GM23338 (cell line): ENCODE measurements around the gene PLEKHA7. TPM values are rescaled to one million over a fixed set of nuclear protein-coding genes. Genes with fewer than 3 reads are reported as not detected.
A peak's percentile ranks its signal among the peaks of the same experiment; 100 is the strongest.

Experiments
- ATAC-seq: fragments of 200-7000 bp; cut with Tn5 transposase; 3 replicates; pipeline ENCODE4 v1.9.1; 2020
- DNase-seq: peaks from one replicate; pipeline ENCODE4 v3.0.0-alpha.2; 2015; ENCODE audit warnings: low spot score
- H2AFZ ChIP-seq: fragments of 200-600 bp; sonication (generic); 2 replicates; pipeline ENCODE4 v1.8.0; 2016; ENCODE audit warnings: antibody characterized with exemption, mild to moderate bottlenecking, moderate library complexity
- H3F3A ChIP-seq: fragments of 200-600 bp; sonication (generic); replicated peaks from 2 replicates; pipeline ENCODE4 v1.8.0; 2017; ENCODE audit warnings: antibody characterized with exemption, mixed run types, low read depth
- H3K27ac ChIP-seq: fragments of 200-600 bp; sonication (generic); 2 replicates; pipeline ENCODE4 v1.6.1; 2016; ENCODE audit warnings: low read depth
- H3K27me3 ChIP-seq: fragments of 200-600 bp; sonication (generic); 2 replicates; pipeline ENCODE4 v1.8.0; 2016; ENCODE audit warnings: mild to moderate bottlenecking, mixed run types, moderate library complexity; ENCODE audit not compliant: insufficient read depth
- H3K36me3 ChIP-seq: fragments of 200-600 bp; sonication (generic); 2 replicates; pipeline ENCODE4 v1.8.0; 2016; ENCODE audit warnings: mild to moderate bottlenecking; ENCODE audit not compliant: insufficient read depth
- H3K4me1 ChIP-seq: fragments of 200-600 bp; sonication (generic); 2 replicates; pipeline ENCODE4 v1.8.0; 2016; ENCODE audit warnings: mild to moderate bottlenecking, moderate library complexity; ENCODE audit not compliant: insufficient read depth
- H3K4me2 ChIP-seq: fragments of 200-600 bp; sonication (generic); 2 replicates; pipeline ENCODE4 v1.7.1; 2017; ENCODE audit warnings: mixed run types
- H3K4me3 ChIP-seq: fragments of 200-600 bp; sonication (generic); 2 replicates; pipeline ENCODE4 v1.6.1; 2016; ENCODE audit warnings: mixed run types
- H3K79me2 ChIP-seq: fragments of 200-600 bp; sonication (generic); replicated peaks from 2 replicates; pipeline ENCODE4 v1.8.0; 2017; ENCODE audit warnings: mild to moderate bottlenecking; ENCODE audit not compliant: insufficient read depth
- H3K9me2 ChIP-seq: fragments of 200-600 bp; sonication (generic); 2 replicates; pipeline ENCODE4 v1.8.0; 2017; ENCODE audit not compliant: insufficient read depth
- H4K20me1 ChIP-seq: fragments of 200-600 bp; sonication (generic); replicated peaks from 2 replicates; pipeline ENCODE4 v1.8.0; 2017; ENCODE audit warnings: mild to moderate bottlenecking; ENCODE audit not compliant: insufficient read depth
- H3K27ac Mint-ChIP-seq: 2 replicates; pipeline ENCODE4 v1.8.0; 2020; ENCODE audit warnings: inconsistent platforms, mild to moderate bottlenecking, moderate library complexity, mixed read lengths
- H3K27me3 Mint-ChIP-seq: 3 replicates; pipeline ENCODE4 v1.8.0; 2022; ENCODE audit warnings: low read depth, mild to moderate bottlenecking, moderate library complexity, mixed read lengths, inconsistent platforms; ENCODE audit not compliant: insufficient read depth, poor library complexity
- H3K36me3 Mint-ChIP-seq: 3 replicates; pipeline ENCODE4 v1.8.0; 2021; ENCODE audit warnings: low read depth, mild to moderate bottlenecking, inconsistent platforms, moderate library complexity, mixed read lengths
- H3K4me1 Mint-ChIP-seq: 3 replicates; pipeline ENCODE4 v1.8.0; 2020; ENCODE audit warnings: mild to moderate bottlenecking, inconsistent platforms, mixed read lengths
- H3K4me3 Mint-ChIP-seq: 3 replicates; pipeline ENCODE4 v1.8.0; 2021; ENCODE audit warnings: moderate library complexity, mild to moderate bottlenecking, inconsistent platforms, mixed read lengths
- H3K9me3 Mint-ChIP-seq: 3 replicates; pipeline ENCODE4 v1.8.0; 2020; ENCODE audit warnings: moderate library complexity, mild to moderate bottlenecking, inconsistent platforms, mixed read lengths
- CREB1 ChIP-seq: fragments of 250-450 bp; sonication (Bioruptor Pico); IDR thresholded peaks from 2 replicates; pipeline ENCODE4 v1.5.0; 2020; ENCODE audit warnings: low read depth, mild to moderate bottlenecking, moderate library complexity
- EZH2 ChIP-seq: fragments of 200-600 bp; sonication (generic); IDR thresholded peaks from one replicate; pipeline ENCODE4 v1.8.0; 2017; ENCODE audit warnings: antibody characterized with exemption, mild to moderate bottlenecking, low read depth; ENCODE audit not compliant: unreplicated experiment
- EZH2phosphoT487 ChIP-seq: fragments of 200-600 bp; sonication (generic); IDR thresholded peaks from one replicate; pipeline ENCODE4 v1.8.1; 2018; ENCODE audit warnings: antibody characterized with exemption; ENCODE audit not compliant: unreplicated experiment
- JUNB ChIP-seq: IDR thresholded peaks from one replicate; pipeline ENCODE4 v1.6.1; 2016; ENCODE audit warnings: antibody characterized with exemption; ENCODE audit not compliant: unreplicated experiment
- NANOG ChIP-seq: IDR thresholded peaks from 2 replicates; pipeline ENCODE4 v1.6.1; 2016; ENCODE audit warnings: antibody characterized with exemption, borderline replicate concordance
- POLR2AphosphoS5 ChIP-seq: IDR thresholded peaks from 2 replicates; pipeline ENCODE4 v1.6.1; 2016; ENCODE audit warnings: antibody characterized with exemption, low read depth
- REST ChIP-seq: IDR thresholded peaks from one replicate; pipeline ENCODE4 v1.6.1; 2018; ENCODE audit warnings: antibody characterized with exemption; ENCODE audit not compliant: unreplicated experiment
- STAT1 ChIP-seq: IDR thresholded peaks from one replicate; pipeline ENCODE4 v1.6.1; 2016; ENCODE audit warnings: antibody characterized with exemption; ENCODE audit not compliant: unreplicated experiment
- ZNF114 ChIP-seq: fragments of 250-450 bp; sonication (Bioruptor Pico); IDR thresholded peaks from 2 replicates; pipeline ENCODE4 v1.5.0; 2020; ENCODE audit warnings: mild to moderate bottlenecking, moderate library complexity
- ZNF331 ChIP-seq: fragments of 250-450 bp; sonication (Bioruptor Pico); IDR thresholded peaks from 2 replicates; pipeline ENCODE4 v1.5.0; 2020; ENCODE audit warnings: low read depth, mild to moderate bottlenecking, moderate library complexity
- polyA plus RNA-seq: library from polyadenylated mRNA; unstranded; fragments of >200 nt; fragmentation: Nextera tagmentation; extraction: Ambion mirVana; gene quantifications from 2 replicates; pipeline ENCODE4 v1.2.1, GENCODE V29; 2016
- total RNA-seq: library from RNA; depleted of rRNA; stranded (reverse); fragments of >200 nt; shearing (Covaris generic); gene quantifications from 2 replicates; pipeline ENCODE4 v1.2.3, GENCODE V29; 2014
- TF ChIP-seq, protein P1 (sequence below): IDR thresholded peaks from 2 replicates; pipeline ENCODE4 v1.6.1; 2016; ENCODE audit warnings: antibody characterized with exemption
- TF ChIP-seq, protein P2 (sequence below), 2 experiments: fragments of 200-600 bp in 1 of 2; sonication (generic) in 1 of 2; conservative IDR thresholded peaks; 2 replicates each; pipeline versions ENCODE4 v1.5.1 to v1.6.1; 2016 to 2017; ENCODE audit warnings: antibody characterized with exemption in 2 of 2, low read depth in 2 of 2, mild to moderate bottlenecking in 2 of 2, moderate library complexity in 1 of 2

PLEKHA7 gene
- total and polyA plus RNA-seq, 2 experiments from 2014 or later = 9.7 to 15.8 TPM

DNA sequence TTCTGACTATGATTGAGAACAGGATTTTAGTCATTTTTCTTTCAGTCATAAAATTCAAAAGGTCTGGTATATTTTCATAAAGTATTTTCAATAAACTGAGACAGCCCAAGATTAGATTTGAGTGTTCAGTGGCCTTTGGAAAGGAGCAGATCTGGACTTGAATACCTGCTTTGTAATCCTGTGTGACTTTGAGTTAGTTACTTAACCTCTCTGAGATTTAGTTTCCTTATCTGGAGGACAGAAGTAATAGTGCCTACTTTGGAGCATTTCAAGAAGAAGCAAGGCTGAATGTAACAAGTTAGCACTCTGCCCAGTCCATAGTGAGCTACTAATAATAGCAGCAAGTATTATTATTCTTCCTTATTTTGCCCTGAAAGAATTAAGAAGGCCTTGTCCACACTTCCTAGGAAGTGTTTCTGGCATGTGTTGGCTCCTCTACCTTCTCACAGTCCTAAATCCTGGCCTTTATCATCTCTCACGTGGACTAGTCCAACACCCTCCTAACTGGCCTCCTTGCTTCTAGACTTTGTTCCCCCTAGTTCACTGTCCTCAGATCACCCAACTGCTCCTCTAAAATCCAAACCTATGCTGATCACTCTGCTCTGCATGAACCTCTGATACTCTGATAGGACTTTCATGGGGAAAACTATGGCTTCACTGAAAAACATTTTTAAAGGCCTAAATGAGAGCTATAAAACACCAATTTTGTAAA lies 115.8 kb downstream of the PLEKHA7 start:
- TF ChIP-seq, protein P1, sequence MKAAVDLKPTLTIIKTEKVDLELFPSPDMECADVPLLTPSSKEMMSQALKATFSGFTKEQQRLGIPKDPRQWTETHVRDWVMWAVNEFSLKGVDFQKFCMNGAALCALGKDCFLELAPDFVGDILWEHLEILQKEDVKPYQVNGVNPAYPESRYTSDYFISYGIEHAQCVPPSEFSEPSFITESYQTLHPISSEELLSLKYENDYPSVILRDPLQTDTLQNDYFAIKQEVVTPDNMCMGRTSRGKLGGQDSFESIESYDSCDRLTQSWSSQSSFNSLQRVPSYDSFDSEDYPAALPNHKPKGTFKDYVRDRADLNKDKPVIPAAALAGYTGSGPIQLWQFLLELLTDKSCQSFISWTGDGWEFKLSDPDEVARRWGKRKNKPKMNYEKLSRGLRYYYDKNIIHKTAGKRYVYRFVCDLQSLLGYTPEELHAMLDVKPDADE = no peak
- TF ChIP-seq POLR2AphosphoS5 (no peak), EZH2phosphoT487 (no peak), JUNB (no peak), CREB1 (CRISPR knock-in tag) (no peak), STAT1 (no peak), ZNF331 (CRISPR knock-in tag) (no peak), REST (no peak), NANOG (no peak), ZNF114 (CRISPR knock-in tag) (no peak), EZH2 (no peak)
- TF ChIP-seq, protein P2, sequence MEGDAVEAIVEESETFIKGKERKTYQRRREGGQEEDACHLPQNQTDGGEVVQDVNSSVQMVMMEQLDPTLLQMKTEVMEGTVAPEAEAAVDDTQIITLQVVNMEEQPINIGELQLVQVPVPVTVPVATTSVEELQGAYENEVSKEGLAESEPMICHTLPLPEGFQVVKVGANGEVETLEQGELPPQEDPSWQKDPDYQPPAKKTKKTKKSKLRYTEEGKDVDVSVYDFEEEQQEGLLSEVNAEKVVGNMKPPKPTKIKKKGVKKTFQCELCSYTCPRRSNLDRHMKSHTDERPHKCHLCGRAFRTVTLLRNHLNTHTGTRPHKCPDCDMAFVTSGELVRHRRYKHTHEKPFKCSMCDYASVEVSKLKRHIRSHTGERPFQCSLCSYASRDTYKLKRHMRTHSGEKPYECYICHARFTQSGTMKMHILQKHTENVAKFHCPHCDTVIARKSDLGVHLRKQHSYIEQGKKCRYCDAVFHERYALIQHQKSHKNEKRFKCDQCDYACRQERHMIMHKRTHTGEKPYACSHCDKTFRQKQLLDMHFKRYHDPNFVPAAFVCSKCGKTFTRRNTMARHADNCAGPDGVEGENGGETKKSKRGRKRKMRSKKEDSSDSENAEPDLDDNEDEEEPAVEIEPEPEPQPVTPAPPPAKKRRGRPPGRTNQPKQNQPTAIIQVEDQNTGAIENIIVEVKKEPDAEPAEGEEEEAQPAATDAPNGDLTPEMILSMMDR (conservative IDR thresholded peaks at IDR 0.05; ENCODE audit: low read depth in 2 of 2) = no peak
- H3K27ac Mint-ChIP-seq = no peak overlapping the region
- no peak for DNase-seq
- peaks cover 11% of the 10 kb centered on the region for H3K27me3 Mint-ChIP-seq
- no peak overlapping the region for H3K27ac ChIP-seq
- no peaks in the 10 kb centered on the region; the same call in 2 of the 3 replicates for H3K9me3 Mint-ChIP-seq
- no peaks in the 10 kb centered on the region for H3K36me3 ChIP-seq
- H3K27me3 ChIP-seq = no peaks in the 10 kb centered on the region
- H3K4me3 Mint-ChIP-seq = peak overlapping the region; percentile 58
- peak overlapping the region; percentile 40 for H3K4me3 ChIP-seq
- peak overlapping the region; percentile 77 for H3K4me2 ChIP-seq
- ATAC-seq = no peak
- H3K4me1 Mint-ChIP-seq = peaks cover 60% of the 10 kb centered on the region
- peaks cover 52% of the 10 kb centered on the region for H3K4me1 ChIP-seq
- H3K79me2 ChIP-seq = no peaks in the 10 kb centered on the region
- no peaks in the 10 kb centered on the region for H3K36me3 Mint-ChIP-seq
- no peak overlapping the region for H2AFZ ChIP-seq
- H3K9me2 ChIP-seq = no peaks in the 10 kb centered on the region
- H4K20me1 ChIP-seq = no peaks in the 10 kb centered on the region
- no peaks in the 10 kb centered on the region for H3F3A ChIP-seq
